Measurements from ENCODE around the gene ABCA13. TPM values are rescaled to one million over a fixed set of nuclear protein-coding genes. Genes with fewer than 3 reads are reported as not detected.

The ABCA13 gene
- total and polyA plus RNA-seq, 2 donors (not counting 3 experiments of a cell fraction or from before 2014, with no cell fraction given) = 0.01 to 0.11 TPM

- CTCF ChIA-PET = no interaction called here
- H3K4me2 ChIP-seq (ENCODE audit: insufficient read depth, low read length) = no peak overlapping the region
Measured at GRCh38 chr7:48388911-48389310, 217.7 kb downstream of the ABCA13 start.

GRCh38 chr7:48389977-48390376, 218.7 kb downstream of the ABCA13 start:
- FAIRE-seq = no peak
- dilution Hi-C loops (cut with MboI; ENCODE audit: extremely low pct_ligation_motif_present, low sequenced_read_pairs) = no loop called here

More at GRCh38 chr7:48388911-48389310, 217.7 kb downstream of the ABCA13 start:
- POLR2A ChIA-PET = no interaction called here
- Histone ChIP-seq H4K20me1 (replicated peaks; ENCODE audit: control insufficient read depth, extremely low read depth, insufficient read depth, low read length) (no peaks in the 10 kb centered on the region), H3K9me1 (replicated peaks; ENCODE audit: control insufficient read depth, extremely low read depth, insufficient read depth, low read length) (no peaks in the 10 kb centered on the region), H3K4me1 (ENCODE audit: control insufficient read depth, extremely low read depth, insufficient read depth, low read length) (no peaks in the 10 kb centered on the region), H3K36me3 (ENCODE audit: control insufficient read depth in 2 of 2, extremely low read depth in 1 of 2, insufficient read depth in 2 of 2, low read length in 2 of 2) (no peaks in the 10 kb centered on the region), H3K9ac (replicated peaks; ENCODE audit: extremely low read depth, insufficient read depth, low read length) (no peak overlapping the region), H3K4me3 (replicated peaks in 1 of 3; ENCODE audit: insufficient read depth in 1 of 3, low read depth in 1 of 3, low read length in 3 of 3) (no peak overlapping the region), H3K27ac (ENCODE audit: insufficient read depth, low read depth, low read length) (no peak overlapping the region), H3K79me2 (ENCODE audit: control insufficient read depth, insufficient read depth, low read length) (no peaks in the 10 kb centered on the region), H2AFZ (ENCODE audit: low read depth, low read length) (no peak overlapping the region), H3K27me3 (ENCODE audit: control insufficient read depth in 2 of 2, insufficient read depth in 2 of 2, low read length in 2 of 2) (no peaks in the 10 kb centered on the region), H3K9me3 (replicated peaks; ENCODE audit: control insufficient read depth, insufficient read depth, low read length) (no peaks in the 10 kb centered on the region)
- TF ChIP-seq JUN (IDR thresholded peaks at IDR 0.05; ENCODE audit: borderline replicate concordance, insufficient read depth, insufficient read length, low read depth) = no peak
- TF ChIP-seq GATA2 (IDR thresholded peaks at IDR 0.05; ENCODE audit: insufficient read depth, insufficient read length, low read depth, low read length) = no peak
- no peak for DNase-seq (ENCODE audit: low read depth, low spot score)
- no TSS peak for BruUV-seq (replicated peaks)
- dilution Hi-C loops (cut with MboI; ENCODE audit: extremely low pct_ligation_motif_present, low sequenced_read_pairs) (no loop called here), intact Hi-C loops (cut with micrococcal nuclease) (no loop called here)
- no peak for FAIRE-seq

More at GRCh38 chr7:48389977-48390376, 218.7 kb downstream of the ABCA13 start:
- Histone ChIP-seq H4K20me1 (replicated peaks; ENCODE audit: control insufficient read depth, extremely low read depth, insufficient read depth, low read length) (no peaks in the 10 kb centered on the region), H3K4me2 (ENCODE audit: insufficient read depth, low read length) (no peak overlapping the region), H2AFZ (ENCODE audit: low read depth, low read length) (no peak overlapping the region), H3K9me3 (replicated peaks; ENCODE audit: control insufficient read depth, insufficient read depth, low read length) (no peaks in the 10 kb centered on the region), H3K9me1 (replicated peaks; ENCODE audit: control insufficient read depth, extremely low read depth, insufficient read depth, low read length) (no peaks in the 10 kb centered on the region), H3K9ac (replicated peaks; ENCODE audit: extremely low read depth, insufficient read depth, low read length) (no peak overlapping the region), H3K27me3 (ENCODE audit: control insufficient read depth in 2 of 2, insufficient read depth in 2 of 2, low read length in 2 of 2) (no peaks in the 10 kb centered on the region), H3K36me3 (ENCODE audit: control insufficient read depth in 2 of 2, extremely low read depth in 1 of 2, insufficient read depth in 2 of 2, low read length in 2 of 2) (no peaks in the 10 kb centered on the region), H3K4me3 (replicated peaks in 1 of 3; ENCODE audit: insufficient read depth in 1 of 3, low read depth in 1 of 3, low read length in 3 of 3) (no peak overlapping the region), H3K27ac (ENCODE audit: insufficient read depth, low read depth, low read length) (no peak overlapping the region), H3K4me1 (ENCODE audit: control insufficient read depth, extremely low read depth, insufficient read depth, low read length) (no peaks in the 10 kb centered on the region), H3K79me2 (ENCODE audit: control insufficient read depth, insufficient read depth, low read length) (no peaks in the 10 kb centered on the region)
- intact Hi-C loops (cut with micrococcal nuclease) = no loop called here
- TF ChIP-seq CTCF (IDR thresholded peaks at IDR 0.05; ENCODE audit: extremely low read depth in 1 of 2, insufficient read depth in 1 of 2, low read depth in 1 of 2, low read length in 2 of 2) = no peak
- no peak for TF ChIP-seq MYC (IDR thresholded peaks at IDR 0.05; ENCODE audit: low read depth, low read length)
- no peak for TF ChIP-seq POLR2A (IDR thresholded peaks at IDR 0.05; ENCODE audit: low read depth, low read length)
- TF ChIP-seq MAX (IDR thresholded peaks at IDR 0.05; ENCODE audit: insufficient read depth, insufficient read length) = no peak
- TF ChIP-seq JUN (IDR thresholded peaks at IDR 0.05; ENCODE audit: borderline replicate concordance, insufficient read depth, insufficient read length, low read depth) = no peak
- TF ChIP-seq EZH2 (IDR thresholded peaks at IDR 0.05; ENCODE audit: borderline replicate concordance, low read depth, low read length, severe bottlenecking) = no peak
- TF ChIP-seq GATA2 (IDR thresholded peaks at IDR 0.05; ENCODE audit: insufficient read depth, insufficient read length, low read depth, low read length) = no peak
- no peak for TF ChIP-seq FOS (IDR thresholded peaks at IDR 0.05; ENCODE audit: borderline replicate concordance, insufficient read depth, low read length)
- no peak for TF ChIP-seq POLR2AphosphoS5 (IDR thresholded peaks at IDR 0.05; ENCODE audit: insufficient read depth, low read depth, low read length)
- CTCF ChIA-PET = no interaction called here
- DNase-seq (ENCODE audit: low read depth, low spot score) = no peak
- no TSS peak for BruUV-seq (replicated peaks)
- POLR2A ChIA-PET = no interaction called here
